Measurements from ENCODE around the gene GPR39. TPM values are rescaled to one million over a fixed set of nuclear protein-coding genes. Genes with fewer than 3 reads are reported as not detected.

Gene GPR39
- total RNA-seq, 1 experiment from 2014 or later, result 9.0 TPM

DNA sequence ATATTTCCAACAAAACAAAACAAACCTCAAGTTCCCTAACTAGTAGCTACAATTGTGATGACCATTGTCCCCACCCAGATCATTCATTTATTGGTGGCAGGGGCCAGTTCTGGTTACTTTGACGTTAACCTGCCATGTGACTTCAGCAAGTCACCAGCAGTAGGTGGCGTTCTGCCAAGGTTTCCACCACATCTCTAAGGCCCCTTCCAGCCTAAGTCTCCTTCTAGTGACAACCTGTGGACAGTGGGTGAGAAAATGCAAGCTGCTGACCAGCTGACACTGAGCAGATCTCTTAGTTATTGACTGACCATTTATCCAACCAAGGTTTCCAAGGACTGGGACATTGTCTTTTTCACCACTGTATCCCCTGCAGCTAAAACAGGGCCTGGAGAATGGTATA, 98.4 kb downstream of the GPR39 start:
- intact Hi-C loops (cut with micrococcal nuclease; ENCODE audit: unreplicated experiment), result no loop called here
- Histone ChIP-seq H3K27ac (ENCODE audit: low read length) (no peak overlapping the region), H3K4me3 (ENCODE audit: low read depth in 2 of 2, low read length in 2 of 2) (no peak overlapping the region), H3K4me1 (ENCODE audit: control insufficient read depth, insufficient read depth, low read length) (no peaks in the 10 kb centered on the region), H3K9me3 (ENCODE audit: control insufficient read depth, insufficient read depth, low read depth, low read length) (no peaks in the 10 kb centered on the region), H3K36me3 (ENCODE audit: control insufficient read depth, insufficient read depth, low read length) (no peaks in the 10 kb centered on the region), H3K27me3 (ENCODE audit: control insufficient read depth, insufficient read depth, low read length) (no peaks in the 10 kb centered on the region)
- CTCF ChIA-PET, result no interaction called here
- BruUV-seq (replicated peaks), result no TSS peak
- in situ Hi-C loops (cut with HindIII; ENCODE audit: low pct_unique_long_range_greater_than_20kb, low sequenced_read_pairs), result no loop called here
- ATAC-seq (no peak), DNase-seq (ENCODE audit: low read depth, low spot score) (no peak)
- POLR2A ChIA-PET, result no interaction called here
- TF ChIP-seq, protein P1, sequence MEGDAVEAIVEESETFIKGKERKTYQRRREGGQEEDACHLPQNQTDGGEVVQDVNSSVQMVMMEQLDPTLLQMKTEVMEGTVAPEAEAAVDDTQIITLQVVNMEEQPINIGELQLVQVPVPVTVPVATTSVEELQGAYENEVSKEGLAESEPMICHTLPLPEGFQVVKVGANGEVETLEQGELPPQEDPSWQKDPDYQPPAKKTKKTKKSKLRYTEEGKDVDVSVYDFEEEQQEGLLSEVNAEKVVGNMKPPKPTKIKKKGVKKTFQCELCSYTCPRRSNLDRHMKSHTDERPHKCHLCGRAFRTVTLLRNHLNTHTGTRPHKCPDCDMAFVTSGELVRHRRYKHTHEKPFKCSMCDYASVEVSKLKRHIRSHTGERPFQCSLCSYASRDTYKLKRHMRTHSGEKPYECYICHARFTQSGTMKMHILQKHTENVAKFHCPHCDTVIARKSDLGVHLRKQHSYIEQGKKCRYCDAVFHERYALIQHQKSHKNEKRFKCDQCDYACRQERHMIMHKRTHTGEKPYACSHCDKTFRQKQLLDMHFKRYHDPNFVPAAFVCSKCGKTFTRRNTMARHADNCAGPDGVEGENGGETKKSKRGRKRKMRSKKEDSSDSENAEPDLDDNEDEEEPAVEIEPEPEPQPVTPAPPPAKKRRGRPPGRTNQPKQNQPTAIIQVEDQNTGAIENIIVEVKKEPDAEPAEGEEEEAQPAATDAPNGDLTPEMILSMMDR (IDR thresholded peaks at IDR 0.05), result no peak
- no peak for TF ChIP-seq SIN3A (IDR thresholded peaks at IDR 0.05; ENCODE audit: borderline replicate concordance, insufficient read depth, low read depth, low read length)
- TF ChIP-seq POLR2AphosphoS5 (IDR thresholded peaks at IDR 0.05; ENCODE audit: low read depth, low read length), result no peak
- TF ChIP-seq, protein P2, sequence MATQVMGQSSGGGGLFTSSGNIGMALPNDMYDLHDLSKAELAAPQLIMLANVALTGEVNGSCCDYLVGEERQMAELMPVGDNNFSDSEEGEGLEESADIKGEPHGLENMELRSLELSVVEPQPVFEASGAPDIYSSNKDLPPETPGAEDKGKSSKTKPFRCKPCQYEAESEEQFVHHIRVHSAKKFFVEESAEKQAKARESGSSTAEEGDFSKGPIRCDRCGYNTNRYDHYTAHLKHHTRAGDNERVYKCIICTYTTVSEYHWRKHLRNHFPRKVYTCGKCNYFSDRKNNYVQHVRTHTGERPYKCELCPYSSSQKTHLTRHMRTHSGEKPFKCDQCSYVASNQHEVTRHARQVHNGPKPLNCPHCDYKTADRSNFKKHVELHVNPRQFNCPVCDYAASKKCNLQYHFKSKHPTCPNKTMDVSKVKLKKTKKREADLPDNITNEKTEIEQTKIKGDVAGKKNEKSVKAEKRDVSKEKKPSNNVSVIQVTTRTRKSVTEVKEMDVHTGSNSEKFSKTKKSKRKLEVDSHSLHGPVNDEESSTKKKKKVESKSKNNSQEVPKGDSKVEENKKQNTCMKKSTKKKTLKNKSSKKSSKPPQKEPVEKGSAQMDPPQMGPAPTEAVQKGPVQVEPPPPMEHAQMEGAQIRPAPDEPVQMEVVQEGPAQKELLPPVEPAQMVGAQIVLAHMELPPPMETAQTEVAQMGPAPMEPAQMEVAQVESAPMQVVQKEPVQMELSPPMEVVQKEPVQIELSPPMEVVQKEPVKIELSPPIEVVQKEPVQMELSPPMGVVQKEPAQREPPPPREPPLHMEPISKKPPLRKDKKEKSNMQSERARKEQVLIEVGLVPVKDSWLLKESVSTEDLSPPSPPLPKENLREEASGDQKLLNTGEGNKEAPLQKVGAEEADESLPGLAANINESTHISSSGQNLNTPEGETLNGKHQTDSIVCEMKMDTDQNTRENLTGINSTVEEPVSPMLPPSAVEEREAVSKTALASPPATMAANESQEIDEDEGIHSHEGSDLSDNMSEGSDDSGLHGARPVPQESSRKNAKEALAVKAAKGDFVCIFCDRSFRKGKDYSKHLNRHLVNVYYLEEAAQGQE (IDR thresholded peaks at IDR 0.05; ENCODE audit: insufficient read depth in 1 of 2, low read depth in 2 of 2, low read length in 1 of 2), result no peak
- TF ChIP-seq TCF7L2 (IDR thresholded peaks at IDR 0.05; ENCODE audit: low read depth, low read length), result no peak

DNA sequence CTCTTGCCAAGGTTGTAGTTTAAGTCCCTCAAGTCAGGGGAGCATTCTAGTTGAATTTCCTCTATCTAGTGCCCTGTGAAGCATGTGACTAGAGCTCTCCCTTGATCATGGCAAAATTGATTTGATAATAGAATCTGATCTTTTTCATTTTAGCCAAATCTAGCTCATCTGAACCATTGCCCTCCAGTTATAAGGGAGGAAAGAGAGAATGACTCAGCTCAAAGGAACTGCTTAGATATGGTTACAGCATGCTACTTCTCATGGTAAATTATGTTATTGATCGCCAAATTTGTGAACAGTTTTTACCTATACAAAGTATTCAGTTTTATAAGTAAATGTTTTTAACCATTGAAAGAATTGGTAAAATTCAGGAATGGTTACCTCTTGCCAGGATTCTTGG, 100.8 kb downstream of the GPR39 start:
- no TSS peak for BruUV-seq (replicated peaks)
- Histone ChIP-seq H3K9me3 (ENCODE audit: control insufficient read depth, insufficient read depth, low read depth, low read length) (no peaks in the 10 kb centered on the region), H3K27me3 (ENCODE audit: control insufficient read depth, insufficient read depth, low read length) (no peaks in the 10 kb centered on the region), H3K4me1 (ENCODE audit: control insufficient read depth, insufficient read depth, low read length) (no peaks in the 10 kb centered on the region), H3K36me3 (ENCODE audit: control insufficient read depth, insufficient read depth, low read length) (no peaks in the 10 kb centered on the region), H3K27ac (ENCODE audit: low read length) (no peak overlapping the region), H3K4me3 (ENCODE audit: low read depth in 2 of 2, low read length in 2 of 2) (no peak overlapping the region)
- intact Hi-C loops (cut with micrococcal nuclease; ENCODE audit: unreplicated experiment) (no loop called here), in situ Hi-C loops (cut with HindIII; ENCODE audit: low pct_unique_long_range_greater_than_20kb, low sequenced_read_pairs) (no loop called here)
- POLR2A ChIA-PET, result no interaction called here
- DNase-seq (ENCODE audit: low read depth, low spot score) (no peak), ATAC-seq (no peak)
- TF ChIP-seq TCF7L2 (IDR thresholded peaks at IDR 0.05; ENCODE audit: low read depth, low read length), result no peak
- TF ChIP-seq, protein P2 (IDR thresholded peaks at IDR 0.05; ENCODE audit: insufficient read depth in 1 of 2, low read depth in 2 of 2, low read length in 1 of 2), result no peak
- TF ChIP-seq, protein P1 (IDR thresholded peaks at IDR 0.05), result no peak
- no peak for TF ChIP-seq SIN3A (IDR thresholded peaks at IDR 0.05; ENCODE audit: borderline replicate concordance, insufficient read depth, low read depth, low read length)
- TF ChIP-seq POLR2AphosphoS5 (IDR thresholded peaks at IDR 0.05; ENCODE audit: low read depth, low read length), result no peak
- CTCF ChIA-PET, result no interaction called here

Data from Panc1 (cell line).